Measurements from ENCODE around the gene AS3MT.
"Not testable (repeated sequence)": the region's sequence is repeated elsewhere in the genome, so short reads cannot be mapped to it uniquely, and the experiment has no call there.

The AS3MT gene

GRCh38 chr10:102923601-102924000 lies 54.3 kb downstream of the AS3MT start:
- DNase-seq, result no peak

DNA sequence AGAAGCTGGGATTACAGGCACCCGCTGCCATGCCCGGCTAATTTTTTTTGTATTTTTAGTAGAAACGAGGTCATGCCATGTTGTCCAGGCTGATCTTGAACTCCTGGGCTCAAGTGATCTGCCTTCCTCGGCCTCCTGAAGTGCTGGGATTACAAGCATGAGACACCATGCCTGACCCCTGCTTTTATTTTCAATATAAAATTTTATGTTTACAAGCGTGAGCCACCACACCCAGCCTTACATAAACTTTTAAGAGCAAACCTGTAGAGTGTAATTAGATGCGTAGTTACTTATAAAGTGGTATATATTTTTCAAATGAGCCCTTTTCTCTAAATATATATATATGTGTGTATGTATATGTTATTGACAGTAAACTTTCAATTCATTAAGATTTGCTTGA lies 57.6 kb downstream of the AS3MT start:
- no peak for DNase-seq

DNA sequence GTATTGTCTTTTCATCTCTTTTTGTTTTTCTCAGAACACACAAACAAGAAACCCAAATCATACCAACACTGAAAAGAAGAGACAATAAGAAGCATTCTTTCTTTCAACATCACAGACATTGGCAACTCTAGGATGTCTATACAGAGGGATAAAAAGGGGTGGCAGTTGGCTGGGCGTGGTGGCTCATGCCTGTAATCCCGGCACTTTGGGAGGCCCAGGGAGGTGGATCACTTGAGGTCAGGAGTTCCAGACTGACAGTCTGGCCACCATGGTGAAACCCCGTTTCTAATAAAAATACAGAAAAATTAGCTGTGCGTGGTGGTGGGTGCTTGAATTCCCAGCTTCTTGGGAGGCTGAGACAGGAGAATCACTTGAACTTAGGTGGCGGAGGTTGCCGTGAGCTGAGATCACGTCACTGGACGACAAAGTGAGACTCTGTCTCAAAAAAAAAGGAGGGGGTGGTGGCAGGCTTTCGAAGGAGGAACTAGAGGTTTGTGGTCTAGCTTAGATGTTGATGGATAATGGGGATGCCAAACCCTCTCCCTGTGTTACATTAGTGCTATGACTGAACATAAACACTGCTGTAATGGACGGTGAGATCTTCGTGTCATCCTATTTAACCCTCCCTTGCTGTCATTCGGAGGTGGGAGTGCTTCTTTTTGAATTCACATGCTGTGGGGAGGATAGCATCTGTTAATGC lies 58.2 kb downstream of the AS3MT start:
- DNase-seq, result no peak

DNA sequence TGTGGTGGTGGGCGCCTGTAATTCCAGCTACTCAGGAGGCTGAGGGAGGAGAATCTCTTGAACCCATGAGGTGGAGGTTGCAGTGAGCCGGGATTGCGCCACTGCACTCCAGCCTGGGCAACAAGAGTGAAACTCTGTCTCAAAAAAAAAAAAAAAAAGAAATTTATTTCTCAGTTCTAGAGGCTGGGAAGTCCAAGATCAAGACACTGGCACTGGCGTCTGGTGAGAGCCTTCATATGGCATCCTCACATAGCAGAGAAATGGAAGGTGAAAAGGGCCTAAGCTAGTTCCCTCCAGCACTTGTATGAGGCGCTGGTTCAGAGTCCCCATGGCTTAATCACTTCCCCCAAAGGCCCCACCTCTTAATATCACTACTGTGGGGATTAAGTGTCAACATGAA lies 59.2 kb downstream of the AS3MT start:
- not testable (repeated sequence) for DNase-seq

DNA sequence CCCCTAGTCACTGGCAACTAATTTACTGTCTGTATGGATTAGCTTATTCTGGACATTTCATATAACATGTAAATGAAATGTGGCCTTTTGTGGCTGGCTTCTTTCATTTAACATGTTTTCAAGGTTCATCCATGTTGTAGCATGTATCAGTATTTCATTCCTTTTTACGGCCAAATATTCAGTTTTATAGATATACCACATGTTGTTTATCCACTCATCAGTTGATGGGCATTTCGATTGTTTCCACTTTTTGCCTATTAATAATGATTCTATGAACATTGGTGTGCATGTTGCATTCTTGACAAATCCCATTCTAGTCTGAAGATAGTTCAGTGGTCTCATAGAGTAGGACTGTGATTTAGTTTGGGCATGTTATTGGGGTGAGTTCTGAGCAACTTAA lies 61.5 kb downstream of the AS3MT start:
- no peak for DNase-seq

DNA sequence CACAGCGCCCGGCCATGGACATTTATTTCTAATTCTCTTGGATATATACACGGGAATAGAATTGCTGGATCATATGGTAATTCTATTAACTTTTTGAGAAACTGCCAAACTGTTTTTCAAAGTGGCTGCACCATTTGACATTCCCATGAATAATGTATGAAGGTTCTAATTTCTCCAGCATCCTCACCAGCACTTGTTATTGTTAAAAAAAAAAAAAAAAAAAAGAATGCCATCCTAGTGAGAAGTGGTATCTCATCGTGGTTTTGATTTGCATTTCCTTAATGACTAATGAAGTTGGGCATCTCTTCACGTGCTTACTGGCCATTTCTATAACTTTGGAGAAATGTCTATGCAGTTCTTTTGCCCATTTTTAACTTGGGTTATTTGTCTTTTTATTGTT lies 62.4 kb downstream of the AS3MT start:
- no peak for DNase-seq

DNA sequence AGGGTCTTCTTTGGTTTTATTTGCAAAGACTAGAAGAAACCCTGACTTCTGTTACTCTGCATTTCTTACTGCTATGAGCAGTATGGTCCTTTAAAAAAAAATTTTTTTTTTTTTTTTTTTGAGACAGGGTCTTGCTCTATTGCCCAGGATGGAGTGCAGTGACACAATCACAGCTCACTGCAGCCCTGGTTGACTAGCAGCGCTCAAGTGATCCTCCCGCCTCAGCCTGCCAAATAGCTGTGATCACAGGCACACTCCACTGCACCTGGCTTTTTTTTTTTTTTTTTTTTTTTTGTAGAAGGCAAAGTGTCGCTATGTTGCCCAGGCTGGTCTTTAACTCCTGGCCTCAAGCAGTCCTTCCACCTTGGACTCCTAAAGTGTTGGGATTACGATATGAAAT lies 66.2 kb downstream of the AS3MT start:
- DNase-seq, result no peak

- peak in 1 of 2 donors; percentile 41 for DNase-seq
Measured at GRCh38 chr10:102935939-102936605, 66.8 kb downstream of the AS3MT start.

- no peak for DNase-seq
Measured at GRCh38 chr10:102941401-102941800, 72.1 kb downstream of the AS3MT start.

DNA sequence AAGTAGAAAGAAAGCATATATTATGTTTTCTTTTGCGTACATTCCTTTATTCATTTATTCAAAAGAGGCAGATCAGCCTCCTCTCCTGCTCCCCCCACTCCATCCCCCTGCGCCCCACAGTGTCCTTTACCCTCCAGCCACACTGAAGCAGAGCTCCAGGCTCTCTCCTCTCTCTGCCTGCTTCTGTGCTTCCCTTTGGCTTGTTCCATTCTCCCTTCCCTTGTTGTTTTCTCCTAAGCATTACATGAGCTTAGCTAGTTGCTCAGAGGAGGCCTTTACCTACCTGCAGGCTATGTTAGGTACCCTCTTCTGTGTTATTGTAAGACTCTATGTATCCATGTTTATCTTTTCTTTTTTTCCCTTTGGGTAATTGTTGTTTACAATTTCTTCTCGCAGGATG lies 76.2 kb downstream of the AS3MT start:
- DNase-seq, result no peak

DNA sequence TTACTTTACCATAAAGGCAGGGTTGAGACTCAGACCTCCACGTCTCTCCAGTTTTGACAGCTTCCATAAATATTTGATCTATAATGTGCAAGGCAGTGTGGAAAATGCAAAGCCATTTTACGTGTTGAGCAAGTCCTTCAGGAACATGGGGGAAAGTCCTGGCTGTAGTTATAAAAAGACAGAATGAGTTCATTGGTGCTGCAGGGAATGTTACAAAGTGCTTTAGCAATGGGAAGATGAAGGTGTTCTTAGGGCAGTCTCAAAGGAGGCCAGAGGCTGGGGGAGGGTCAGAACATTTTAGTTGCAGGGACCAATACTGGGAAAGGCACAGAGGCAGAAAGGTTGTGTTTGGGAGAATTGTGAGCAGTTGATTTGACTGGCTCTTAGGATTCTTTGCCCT lies 76.7 kb downstream of the AS3MT start:
- no peak for DNase-seq

DNA sequence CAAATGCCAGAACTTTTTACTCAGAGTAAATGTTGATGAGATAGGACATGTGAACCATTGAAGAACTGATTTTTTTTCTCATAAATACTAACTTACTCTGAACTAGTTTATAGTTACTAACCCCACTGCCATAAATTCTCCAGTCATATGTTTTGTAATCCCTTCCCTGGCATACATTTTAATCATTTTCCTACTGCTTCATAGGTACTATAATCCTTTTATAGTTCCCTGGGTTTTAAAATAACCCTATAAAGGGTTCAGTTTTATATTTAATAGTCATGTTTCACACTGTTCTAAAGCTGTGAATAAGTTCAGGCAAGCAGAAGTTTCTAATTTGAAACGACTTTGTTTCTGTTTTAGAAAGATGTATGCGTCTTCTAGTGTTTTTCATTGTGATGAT lies 77.7 kb downstream of the AS3MT start:
- no peak for DNase-seq

DNA sequence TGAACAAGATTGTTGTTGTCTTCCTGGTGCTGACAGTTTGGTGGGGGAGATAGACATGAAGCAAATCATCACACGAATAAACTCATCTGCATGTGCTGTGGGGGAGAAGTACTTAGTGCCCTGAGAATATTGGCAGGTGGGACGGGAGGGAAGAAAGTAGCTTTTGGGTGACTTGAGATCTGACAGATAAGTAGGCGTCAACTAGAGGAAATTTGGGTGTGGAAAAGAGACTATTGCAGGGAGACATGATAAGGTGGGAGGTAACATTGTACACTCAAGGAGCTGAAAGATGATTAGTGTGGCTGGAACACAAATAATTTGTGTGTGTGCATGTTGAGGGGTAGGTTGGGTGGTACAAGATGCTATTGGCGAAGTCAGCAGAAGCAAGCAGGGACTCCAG lies 78.9 kb downstream of the AS3MT start:
- DNase-seq, result no peak

GRCh38 chr10:102948786-102949185 lies 79.5 kb downstream of the AS3MT start:
- DNase-seq, result no peak

DNA sequence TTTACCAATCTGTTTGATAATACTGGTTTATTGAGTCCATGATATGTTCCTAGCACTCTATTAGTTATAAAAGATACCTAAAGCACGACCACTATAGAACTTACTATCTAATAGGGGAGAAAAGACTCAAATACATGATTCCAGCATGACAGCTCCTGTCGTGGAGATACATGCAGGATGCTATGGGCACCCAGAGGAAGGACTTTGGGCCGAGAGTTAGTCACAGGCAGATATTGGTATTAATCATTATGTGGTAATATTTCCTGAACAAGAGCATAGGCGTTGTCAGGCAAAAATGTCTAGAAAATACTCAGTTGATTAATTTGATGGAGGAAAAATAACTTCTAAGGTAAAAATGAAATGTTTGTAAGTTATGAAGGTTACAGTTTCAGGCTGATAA lies 80.6 kb downstream of the AS3MT start:
- no peak for DNase-seq

- no peak for DNase-seq
Measured at GRCh38 chr10:102951316-102951715, 82.0 kb downstream of the AS3MT start.

Measured in stimulated activated CD4-positive, alpha-beta T cell treated with anti-CD3 and anti-CD28 coated beads, Interleukin-2, amount 100 ng/mL, for 24 hours (primary cell).